Globus pallidus (tissue), 1 donor: ENCODE data around the gene TMEM168.
"Not testable (repeated sequence)": the region's sequence is repeated elsewhere in the genome, so short reads cannot be mapped to it uniquely, and the experiment has no call there.

Experiments used
- DNase-seq: peaks from one replicate; pipeline ENCODE4 v3.0.0-alpha.2; 2015; ENCODE audit warnings: low spot score

TMEM168 gene

DNA sequence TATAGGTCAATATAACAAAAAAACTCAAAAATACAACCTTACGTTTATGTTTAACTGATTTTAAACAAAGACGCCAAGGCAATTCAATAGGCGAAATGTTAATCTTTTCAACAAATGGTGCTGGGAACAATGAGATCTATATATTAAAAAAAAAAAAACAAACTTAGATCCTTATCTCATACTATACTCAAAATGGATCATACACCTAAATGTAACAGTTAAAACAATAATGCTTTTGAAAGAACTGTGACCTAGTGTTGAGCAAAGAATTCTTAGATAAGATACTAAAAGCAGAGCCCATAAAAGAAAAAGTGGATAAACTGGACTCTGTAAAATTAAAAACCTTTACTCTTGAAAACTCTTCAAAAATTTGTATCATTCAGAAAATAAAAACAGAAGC, 8.6 kb downstream of the TMEM168 start:
- DNase-seq, result no peak

DNA sequence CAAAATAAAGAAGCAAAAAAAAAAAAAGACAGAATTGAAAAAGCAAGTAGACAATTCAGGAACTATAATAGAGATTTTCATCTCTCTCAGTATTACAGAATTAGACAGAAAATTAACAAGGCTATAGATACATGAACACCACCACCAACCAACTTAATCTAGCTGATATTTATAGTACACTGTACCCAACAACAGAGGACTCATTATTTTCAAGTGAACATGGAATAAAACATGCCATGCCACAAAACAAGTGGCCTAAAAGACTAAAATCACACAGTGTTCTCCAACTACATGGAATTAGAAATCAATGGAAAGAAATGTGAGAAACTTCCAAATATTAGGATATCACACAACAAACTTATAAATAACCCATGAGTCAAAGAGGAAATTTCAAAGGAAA, 9.1 kb downstream of the TMEM168 start:
- no peak for DNase-seq

DNA sequence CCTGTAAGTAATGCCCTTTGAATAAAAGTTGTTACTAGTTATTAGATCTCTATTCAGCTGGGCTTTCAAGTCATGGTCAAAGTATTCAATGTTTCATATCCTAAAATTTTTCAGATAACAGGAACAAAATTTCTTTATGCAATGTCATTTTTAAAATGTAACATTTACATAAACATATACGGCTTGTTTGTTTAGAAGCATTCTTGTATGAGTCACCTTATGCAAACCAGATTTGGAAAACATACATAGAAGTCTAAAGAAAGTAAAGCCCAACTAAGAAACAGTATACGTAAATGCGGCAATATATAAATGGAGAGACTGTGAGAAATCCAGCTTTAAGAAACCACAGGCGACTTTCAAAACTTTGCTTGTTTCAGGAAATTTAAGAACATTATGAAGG, 10.5 kb downstream of the TMEM168 start:
- no peak for DNase-seq

DNA sequence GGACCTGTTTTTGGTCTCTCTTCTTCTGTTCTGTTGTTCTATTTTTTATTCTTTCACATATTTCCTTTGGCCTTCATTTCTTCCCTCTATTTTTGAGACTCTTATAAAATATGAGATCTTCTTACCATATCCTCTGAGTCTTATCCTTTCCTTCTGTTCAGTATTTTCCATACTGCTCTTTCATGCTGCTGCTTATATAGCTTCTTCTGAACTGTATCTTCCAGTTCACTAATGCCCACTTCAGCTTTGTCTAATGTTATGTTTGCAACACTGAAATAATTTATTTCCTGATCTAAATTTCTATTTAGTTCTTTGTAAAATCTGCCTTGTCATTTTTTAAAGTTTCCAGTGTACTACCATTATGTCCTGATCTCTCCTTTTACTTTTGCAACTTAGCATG, 12.8 kb downstream of the TMEM168 start:
- DNase-seq, result no peak

DNA sequence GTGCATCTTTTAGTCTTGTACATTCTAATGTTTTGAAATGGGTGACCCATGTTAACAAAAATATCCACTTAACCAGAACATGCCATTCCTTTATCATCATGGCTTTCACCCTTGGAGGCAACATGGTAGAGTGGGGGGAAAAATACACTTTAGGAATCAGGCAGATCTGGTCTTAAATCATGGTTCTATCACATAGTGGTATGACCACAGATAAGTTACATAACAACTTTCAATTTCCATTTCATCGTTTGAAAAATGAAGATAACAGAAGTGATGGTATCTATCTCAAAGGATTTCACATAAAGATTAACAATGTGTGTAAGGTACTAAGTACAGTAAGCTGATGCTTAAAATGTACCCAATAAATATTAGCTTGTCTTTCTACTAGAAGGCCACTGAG, 19.0 kb downstream of the TMEM168 start:
- DNase-seq, result no peak

DNA sequence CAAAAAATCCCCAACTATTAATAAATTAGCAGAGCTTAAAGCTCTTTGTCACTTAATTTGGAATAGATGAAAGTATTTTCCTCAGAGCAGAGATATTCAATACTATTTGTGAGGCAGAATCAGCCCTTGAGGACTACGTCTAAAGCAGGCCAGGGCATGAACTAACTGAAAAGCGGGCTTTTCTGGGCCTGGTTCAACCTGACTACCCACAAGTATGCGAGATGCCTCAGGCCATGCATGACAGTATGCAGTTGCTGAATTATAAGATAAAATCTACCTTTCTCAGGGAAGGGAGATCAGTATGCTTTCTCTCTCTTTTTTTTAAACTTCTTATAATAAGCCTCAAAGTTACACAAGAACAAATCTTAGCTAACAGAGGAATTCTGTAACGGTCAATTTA, 20.1 kb downstream of the TMEM168 start:
- no peak for DNase-seq

DNA sequence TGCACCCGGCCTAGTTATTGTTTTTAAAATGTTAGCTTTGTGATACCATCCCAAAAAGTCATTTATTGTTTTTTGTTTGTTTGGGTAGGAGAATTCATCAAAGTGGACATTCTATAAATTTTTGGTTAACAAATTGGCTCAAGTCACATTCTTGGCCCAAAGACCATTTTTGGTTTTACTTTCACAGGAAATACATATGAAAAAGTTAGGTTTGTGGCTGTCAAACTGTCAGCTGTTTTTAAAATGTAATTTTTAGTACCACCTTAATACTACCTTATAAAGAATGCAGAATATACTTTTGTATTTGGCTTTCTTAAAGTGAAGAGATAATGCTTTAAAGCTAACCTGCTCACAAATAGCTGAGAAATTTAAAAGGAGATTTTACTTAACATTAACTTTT, 25.1 kb downstream of the TMEM168 start:
- no peak for DNase-seq

DNA sequence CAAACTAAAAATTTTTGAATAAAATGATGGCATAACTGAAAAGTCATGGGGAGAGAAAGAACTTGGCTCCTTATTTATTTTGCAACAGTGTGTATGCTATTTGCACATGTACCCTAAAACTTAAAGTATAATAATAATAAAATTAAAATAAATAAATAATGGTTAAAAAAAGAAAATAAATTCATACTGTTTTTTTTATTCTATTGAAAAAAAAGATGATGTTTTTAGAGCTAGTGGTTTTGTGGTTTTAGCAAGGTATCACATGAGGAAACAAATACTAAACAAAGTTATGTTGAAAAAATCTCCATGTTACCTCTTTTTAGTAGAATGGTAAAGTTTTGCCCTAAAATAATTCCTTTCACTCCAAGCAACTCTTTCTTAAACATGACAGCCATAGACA, 26.2 kb downstream of the TMEM168 start:
- no peak for DNase-seq

DNA sequence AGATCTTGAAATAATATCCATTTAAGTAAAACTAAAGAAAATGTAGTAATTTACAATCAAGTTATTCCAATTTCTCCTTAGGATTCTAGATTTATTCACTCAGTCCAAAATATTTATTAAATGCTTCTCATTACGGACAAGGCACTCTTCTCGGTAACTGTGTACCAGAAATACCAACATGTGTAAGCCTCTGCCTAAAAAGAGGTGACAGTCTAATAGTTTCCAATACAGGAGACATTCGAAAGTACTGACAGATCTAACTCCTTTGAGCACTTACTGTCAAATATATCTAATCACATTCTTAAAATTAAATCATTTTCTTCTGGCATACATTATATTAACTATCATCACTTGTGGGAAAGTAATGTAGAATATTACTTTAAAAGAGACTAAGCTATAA, 26.9 kb downstream of the TMEM168 start:
- DNase-seq, result no peak

DNA sequence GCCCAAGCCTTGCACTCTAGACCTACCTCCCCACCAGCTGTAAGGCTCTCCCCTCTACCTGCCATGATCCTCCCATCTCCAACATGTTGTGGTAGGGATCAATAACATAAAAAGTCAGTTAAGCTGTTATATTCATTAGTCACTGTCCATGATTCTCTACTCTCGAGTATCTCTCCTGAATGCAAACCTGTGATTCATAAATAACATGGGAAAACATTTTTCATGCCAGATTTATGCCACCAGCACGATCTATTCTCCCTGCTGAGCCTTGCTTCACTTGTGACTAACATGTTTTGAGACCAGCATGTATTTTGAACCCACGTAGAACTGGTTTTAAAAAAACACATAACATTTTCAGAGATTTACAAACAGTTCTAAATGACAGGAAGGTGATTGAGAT, 30.3 kb downstream of the TMEM168 start:
- DNase-seq, result no peak

DNA sequence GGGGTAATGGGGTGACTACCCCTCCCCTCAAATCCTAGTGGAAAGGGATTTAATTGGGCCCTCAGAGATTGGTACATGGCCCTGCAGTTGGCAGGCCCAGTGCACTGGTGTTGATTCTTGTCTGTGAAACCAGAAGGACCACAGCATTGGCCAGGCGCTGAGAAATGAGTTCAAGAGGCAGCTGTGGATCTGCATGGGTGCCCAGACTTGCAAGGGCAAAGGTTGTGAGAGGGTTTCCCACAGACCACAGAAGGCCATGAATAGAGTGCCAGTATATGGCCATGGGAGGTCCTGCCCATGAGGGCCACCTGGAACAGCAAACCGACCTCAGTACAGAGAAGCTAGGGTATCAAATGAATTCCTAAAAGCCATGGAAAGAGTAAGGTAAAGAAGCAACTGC, 32.9 kb downstream of the TMEM168 start:
- DNase-seq, result no peak

DNA sequence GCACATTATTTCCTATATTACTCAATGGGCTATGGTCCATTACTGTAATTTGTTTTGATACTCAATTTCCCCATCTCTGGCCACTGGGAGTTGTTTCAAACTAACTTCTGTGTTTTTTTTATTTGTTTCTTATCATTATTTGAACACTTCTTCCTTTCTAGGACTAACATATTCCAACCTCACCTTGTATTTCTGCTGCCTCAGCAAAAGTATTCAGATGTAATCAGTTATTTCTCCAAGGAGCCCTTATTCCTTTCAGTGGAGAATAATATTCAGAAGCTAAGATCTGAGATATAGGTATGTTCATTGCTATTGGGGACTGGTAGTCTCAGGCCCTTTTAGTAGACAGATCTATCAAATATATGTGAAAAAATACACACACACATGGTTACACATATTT, 36.9 kb downstream of the TMEM168 start:
- DNase-seq, result no peak

DNA sequence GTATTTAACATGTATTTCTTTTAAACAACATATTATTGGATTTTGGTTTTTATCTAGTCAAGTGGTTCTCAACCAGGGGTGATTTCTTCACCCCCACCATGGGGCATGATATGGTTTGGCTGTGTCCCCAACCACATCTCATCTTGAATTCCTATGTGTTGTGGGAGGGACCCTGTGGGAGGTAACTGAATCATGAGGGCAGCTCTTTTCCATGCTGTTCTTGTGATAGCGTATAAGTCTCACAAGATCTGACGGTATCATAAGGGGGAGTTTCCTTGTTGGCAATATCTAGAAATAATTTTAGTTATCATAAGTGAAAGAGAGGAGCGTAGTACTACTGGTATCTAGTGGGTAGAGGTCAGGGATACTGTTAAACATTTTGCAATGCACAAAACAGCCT, 37.6 kb downstream of the TMEM168 start:
- no peak for DNase-seq

DNA sequence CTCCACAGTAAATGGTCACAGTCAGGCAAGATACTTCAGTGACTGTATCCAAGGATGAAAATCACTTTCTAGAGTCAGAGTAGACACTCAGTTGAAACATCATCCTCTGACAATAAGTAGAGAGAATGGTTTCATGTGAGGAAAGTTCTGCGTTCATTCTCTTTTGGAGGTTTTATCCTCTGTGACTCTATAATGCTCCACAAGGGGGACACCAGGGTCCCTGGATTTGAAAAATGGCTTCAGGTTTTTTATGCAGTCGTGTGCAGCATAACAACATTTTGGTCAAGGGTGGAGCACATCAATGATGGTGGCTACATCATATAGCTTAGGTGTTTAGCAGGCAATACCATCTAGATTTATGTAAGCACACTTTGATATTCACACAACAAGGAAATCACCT, 40.4 kb downstream of the TMEM168 start:
- DNase-seq, result no peak

DNA sequence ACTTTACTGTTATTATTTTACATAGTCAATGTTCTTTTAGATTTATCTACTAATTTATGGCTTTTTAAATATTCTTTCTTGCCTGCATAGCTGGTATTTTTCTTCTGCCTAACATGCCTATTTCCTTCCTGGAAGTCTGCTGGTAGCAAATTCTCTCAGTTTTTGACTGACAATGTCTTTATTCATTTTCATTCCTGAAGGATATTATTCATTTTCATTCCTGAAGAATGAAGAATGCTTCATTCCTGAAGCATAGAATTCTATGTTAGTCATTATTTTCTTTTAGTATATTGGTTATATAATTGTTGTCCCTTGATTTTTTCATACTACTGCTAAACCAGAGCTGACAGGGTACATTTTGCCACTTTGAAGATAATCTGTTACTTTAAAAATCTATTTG, 41.8 kb downstream of the TMEM168 start:
- DNase-seq, result no peak

DNA sequence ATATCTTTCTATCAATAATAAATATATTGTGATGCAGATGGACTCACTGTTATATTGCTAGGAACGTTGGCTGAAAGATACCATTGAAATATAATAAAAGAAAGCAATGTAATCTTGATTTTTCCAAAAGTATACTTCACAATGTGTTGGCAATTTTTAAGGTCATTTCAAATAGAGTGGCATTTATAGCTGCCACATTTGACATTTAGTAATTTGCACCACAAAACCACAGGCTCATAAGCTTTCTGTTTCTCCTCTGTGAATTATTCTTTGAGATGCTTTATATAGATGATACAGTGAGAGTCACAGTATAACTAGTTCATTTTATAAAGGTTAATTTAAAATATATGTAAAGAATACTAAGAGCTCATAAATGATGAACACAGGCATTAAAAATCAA, 44.6 kb downstream of the TMEM168 start:
- no peak for DNase-seq

DNA sequence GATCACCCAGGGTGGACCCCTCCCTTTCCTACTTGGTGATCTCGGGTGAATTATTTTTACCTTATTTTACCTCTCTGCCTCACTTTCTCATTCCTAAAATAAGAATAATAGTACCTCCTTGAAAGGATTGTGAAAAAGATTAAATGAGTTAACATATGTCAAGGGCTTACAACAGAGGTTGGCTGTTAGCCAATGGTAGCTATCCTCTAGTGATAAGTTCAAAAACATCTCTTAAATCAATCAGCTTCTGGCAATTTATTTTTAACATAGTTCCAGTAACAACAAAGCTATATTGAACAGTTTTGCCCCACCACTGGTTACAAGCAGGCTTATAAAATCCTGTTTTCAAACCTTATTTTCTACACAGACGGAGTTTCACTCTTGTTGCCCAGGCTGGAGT, 45.4 kb downstream of the TMEM168 start:
- no peak for DNase-seq

DNA sequence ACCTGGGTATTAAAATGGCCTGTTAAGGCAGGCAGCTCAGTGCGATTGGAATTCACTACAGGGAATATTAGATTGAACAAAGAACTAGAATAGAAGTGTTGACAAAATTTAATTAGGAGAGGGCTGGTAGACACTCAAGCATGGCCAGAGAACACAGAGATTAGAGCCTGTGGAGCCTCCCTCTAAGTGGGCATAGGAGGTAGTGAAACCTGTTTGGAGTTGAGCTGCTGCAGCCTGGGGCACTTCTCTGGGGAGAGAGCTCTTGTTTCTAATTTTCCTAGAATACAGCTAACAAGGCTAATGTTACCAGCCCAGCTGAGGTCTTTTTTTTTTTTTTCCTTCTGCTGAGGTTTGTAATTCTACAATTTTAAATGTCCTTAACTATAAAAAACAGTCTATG, 46.4 kb downstream of the TMEM168 start:
- no peak for DNase-seq

DNA sequence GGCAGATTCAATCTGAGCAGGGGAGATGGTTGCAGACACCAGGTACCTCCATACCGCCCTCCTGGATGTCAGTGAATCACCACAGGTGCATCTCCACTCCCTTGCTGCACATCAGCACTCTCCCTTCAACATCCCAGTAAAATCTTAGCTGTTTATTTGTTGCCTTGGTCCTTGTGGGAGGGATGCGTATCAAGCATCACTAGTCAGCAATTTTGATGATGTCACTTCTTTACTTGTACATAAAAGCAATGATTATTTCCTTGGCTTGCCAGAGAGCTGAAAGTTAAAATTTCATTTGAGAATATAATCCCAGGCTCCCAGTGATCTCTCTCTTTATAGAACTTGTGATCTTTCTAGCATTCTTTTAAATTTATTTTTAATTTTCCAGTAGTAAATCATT, 49.5 kb downstream of the TMEM168 start:
- no peak for DNase-seq

DNA sequence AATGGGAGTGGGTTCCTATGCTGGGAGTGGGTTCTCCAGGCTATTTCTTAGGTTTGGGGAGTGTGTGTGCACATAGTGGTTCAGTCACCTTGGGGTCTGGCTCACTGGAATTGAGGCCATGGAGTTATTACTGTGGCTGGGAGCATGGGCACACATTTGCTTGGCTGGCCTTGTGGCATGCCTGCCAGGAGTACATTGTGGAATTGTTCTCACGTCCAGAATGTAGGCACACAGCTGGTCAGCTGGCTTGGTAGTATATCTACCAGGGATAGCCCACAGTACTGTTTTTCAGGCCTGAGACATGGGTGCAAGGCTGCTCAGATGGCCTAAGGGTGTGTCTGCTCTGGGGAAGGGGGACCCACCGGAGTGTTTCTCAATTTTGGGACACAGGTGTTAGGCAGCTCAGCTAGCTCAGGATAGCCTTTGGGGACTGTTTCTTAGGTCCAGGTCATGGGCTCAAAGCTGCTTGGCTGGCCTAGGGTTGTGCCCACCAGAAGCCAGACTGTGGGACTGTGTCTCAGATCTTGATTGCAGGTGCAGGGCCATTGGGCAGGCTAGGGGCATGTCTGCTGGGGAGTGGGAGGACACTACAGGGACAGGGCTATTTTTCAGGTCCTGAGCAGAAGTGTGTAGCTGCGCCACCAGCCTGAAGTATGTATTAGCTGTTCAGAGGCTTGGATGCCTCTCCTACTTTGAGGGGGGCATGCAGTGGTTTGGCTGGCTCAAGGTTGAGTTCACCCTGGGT, 50.6 kb downstream of the TMEM168 start:
- no peak for DNase-seq

DNA sequence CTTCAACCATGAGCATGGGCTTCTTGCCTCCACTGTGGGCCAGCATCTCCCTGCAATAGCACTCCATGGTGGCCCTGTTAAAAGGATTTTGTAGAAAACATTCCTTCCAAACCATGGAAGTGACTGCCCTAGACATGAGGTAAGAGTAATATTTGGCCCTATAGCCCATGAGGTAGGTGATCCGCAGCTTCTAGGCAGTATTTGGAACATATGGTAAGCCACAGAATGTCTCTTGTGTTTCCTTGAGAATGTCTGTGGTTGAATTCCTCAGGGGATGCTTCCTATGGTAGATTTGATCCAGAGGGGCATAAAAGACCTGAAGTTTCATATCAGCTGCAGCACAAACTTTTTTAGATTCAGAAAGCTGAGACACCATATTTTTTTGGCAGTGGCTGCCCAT, 54.9 kb downstream of the TMEM168 start:
- DNase-seq, result no peak

DNA sequence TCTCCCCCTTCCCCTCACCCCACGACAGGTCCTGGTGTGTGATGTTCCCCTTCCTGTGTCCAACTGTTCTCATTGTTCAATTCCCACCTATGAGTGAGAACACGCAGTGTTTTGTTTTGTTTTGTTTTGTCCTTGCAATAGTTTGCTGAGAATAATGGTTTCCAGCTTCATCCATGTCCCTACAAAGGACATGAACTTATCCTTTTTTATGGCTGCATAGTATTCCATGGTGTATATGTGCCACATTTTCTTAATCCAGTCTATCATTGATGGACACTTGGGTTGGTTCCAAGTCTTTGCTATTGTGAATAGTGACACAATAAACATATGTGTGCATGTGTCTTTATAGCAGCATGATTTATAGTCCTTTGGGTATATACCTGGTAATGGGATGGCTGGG, 58.9 kb downstream of the TMEM168 start:
- not testable (repeated sequence) for DNase-seq

DNA sequence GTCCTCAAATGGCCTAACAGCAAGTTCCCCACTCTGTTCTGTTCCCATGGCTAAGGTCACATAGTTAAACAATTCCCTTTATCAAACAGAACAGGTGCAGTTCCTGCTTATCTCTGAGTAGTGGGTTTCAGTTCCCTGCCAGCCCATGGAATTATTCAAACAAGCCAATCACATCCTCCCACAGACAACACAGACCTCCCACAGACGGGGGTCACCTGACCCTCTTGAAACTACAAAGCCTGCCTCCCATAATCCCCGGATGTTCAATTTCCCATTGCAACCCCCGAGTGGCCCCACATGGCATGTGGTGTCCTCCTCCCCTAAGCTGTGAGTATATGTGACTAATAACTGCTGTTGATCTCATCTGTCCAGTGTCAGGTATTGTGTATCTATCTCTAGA, 64.1 kb downstream of the TMEM168 start:
- DNase-seq, result no peak

DNA sequence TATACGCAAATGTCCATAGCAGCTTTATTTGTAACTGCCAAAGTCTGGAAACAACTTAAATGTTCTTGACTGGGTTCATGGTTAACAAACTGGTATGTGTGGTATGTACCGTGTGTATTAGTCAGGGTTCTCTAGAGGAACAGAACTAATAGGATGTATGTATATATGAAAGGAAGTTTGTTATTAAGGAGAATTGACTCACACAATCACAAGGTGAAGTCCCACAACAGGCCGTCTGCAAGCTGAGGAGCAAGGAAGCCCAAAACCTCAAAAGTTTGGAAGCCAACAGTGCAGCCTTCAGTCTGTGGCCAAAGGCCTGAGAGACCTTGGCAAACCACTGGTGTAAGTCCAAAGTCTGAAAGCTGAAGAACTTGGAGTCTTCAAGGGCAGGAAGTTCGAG, 66.8 kb downstream of the TMEM168 start:
- DNase-seq, result no peak

DNA sequence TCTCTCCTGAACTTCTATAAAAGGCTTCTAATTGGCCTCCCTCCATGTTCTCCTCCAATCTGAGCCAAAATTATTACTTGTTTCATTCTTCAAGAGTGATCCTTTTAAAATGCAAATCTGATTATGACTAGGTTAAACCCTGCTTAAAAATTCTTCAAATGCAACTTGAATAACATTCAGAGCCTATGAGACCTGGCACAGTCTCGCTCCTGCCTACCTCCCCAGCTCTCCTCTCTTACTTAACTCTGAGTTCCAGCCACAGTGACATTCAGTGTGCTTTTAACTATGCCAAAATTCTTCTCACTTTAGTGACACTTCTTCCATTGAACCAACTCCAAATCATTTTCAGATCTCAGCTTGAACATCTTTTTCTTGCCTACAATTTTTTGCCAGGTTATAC, 68.8 kb downstream of the TMEM168 start:
- no peak for DNase-seq
